ENCODE results near the gene PGBD2. TPM values are rescaled to one million over a fixed set of nuclear protein-coding genes. Genes with fewer than 3 reads are reported as not detected.

PGBD2 gene
- total RNA-seq, 1 experiment from 2014 or later = 5.9 TPM

Other genes with a start within 250 kb of the PGBD2 start
- not detected in 2 replicates for gene OR14I1, start 203.5 kb upstream of the PGBD2 start, total RNA-seq (2014; rRNA removed; shearing (Covaris generic))
- not detected in 2 replicates for gene LYPD8, start 150.5 kb upstream of the PGBD2 start, total RNA-seq (2014; rRNA removed; shearing (Covaris generic))
- gene SH3BP5L, start 80.3 kb upstream of the PGBD2 start, total RNA-seq (2014; rRNA removed; shearing (Covaris generic)) = 26.1 and 34.1 TPM in 2 replicates
- gene ZNF672, start 68.0 kb upstream of the PGBD2 start, total RNA-seq (2014; rRNA removed; shearing (Covaris generic)) = 23.1 and 27.7 TPM in 2 replicates
- 8.8 and 11.1 TPM in 2 replicates for gene ZNF692, start 47.1 kb upstream of the PGBD2 start, total RNA-seq (2014; rRNA removed; shearing (Covaris generic))

Data from SJSA1 (cell line).